Renal pelvis (tissue), 4 donors: ENCODE data around the gene ZNF579. TPM values are rescaled to one million over a fixed set of nuclear protein-coding genes. Genes with fewer than 3 reads are reported as not detected.
"Not testable (repeated sequence)": the region's sequence is repeated elsewhere in the genome, so short reads cannot be mapped to it uniquely, and the experiment has no call there.

Experiments
- DNase-seq: peaks from one replicate; pipeline ENCODE4 v3.0.0-alpha.2; 2013
- polyA plus RNA-seq, 3 donors: library from polyadenylated mRNA; unstranded; fragments of 120-200 nt; gene quantifications; one replicate each; pipeline ENCODE4 v1.2.1, GENCODE V29; 2013; ENCODE audit not compliant: insufficient read length in 3 of 3

Gene ZNF579
- polyA plus RNA-seq, 3 donors, result 21.5 to 23.7 (median 22.9) TPM

GRCh38 chr19:55598719-55599467 is 18.2 kb upstream of the ZNF579 start:
- DNase-seq, result peak; percentile 90

- no peak for DNase-seq
Observed at GRCh38 chr19:55598034-55598433, 17.4 kb upstream of the ZNF579 start.

DNA sequence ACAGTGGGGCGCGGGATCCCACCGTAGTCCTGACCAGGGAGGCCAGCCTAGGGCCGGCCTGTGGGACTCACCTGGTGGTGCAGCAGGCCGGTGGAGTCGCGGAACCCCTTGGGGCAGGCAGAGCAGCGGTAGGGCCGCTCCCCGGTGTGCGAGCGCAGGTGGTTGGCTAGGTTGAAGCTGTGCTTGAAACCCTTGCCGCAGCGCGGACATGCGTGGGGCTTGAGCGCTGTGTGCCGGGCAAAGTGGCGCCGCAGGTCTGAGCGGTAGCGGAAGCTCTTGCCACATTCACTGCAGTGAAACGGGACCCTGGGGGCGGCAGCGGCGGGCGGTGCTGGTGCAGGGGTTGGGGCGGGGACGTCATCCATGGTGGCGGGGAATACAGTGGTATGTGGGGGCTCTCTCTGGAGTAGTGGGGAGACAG is 16.9 kb upstream of the ZNF579 start:
- DNase-seq, result no peak

GRCh38 chr19:55596304-55596703 is 15.7 kb upstream of the ZNF579 start:
- no peak for DNase-seq

- no peak for DNase-seq
Observed at GRCh38 chr19:55594996-55595545, 14.4 kb upstream of the ZNF579 start.

GRCh38 chr19:55593096-55593772 is 12.6 kb upstream of the ZNF579 start:
- DNase-seq, result no peak

DNA sequence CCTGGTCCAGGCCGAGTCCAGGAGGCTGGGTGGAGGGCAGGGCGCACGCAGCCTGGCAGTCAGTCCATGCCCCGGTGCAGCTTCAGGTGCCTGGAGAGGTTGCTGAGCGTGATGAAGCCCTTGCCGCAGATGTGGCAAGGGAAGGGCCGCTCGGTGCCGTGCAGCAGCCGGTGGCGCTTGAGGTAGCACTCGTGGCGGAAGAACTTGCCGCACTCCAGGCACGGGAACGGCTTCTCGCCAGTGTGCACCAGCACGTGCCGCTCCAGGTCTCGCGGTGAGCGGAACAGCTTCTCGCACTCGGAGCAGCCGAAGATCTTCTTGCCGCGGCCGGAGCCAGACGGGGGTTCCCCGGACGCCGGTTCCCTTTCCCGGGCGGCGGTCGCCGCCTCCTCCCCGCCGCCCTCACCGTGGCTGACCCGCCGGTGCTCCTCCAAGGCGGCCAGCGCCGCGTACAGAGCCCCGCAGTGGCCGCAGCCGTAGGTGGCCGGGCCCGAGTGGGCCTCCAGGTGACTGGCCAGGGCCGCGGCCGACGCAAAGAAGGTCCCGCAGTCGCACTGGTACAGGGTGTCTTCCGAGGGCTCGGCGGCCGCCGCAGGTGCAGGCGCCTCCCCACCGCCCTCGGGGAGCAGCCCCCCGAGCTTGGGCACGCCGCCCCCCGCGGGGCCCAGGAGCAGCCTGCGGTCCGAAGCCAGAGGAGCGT is 11.9 kb upstream of the ZNF579 start:
- DNase-seq, result no peak

DNA sequence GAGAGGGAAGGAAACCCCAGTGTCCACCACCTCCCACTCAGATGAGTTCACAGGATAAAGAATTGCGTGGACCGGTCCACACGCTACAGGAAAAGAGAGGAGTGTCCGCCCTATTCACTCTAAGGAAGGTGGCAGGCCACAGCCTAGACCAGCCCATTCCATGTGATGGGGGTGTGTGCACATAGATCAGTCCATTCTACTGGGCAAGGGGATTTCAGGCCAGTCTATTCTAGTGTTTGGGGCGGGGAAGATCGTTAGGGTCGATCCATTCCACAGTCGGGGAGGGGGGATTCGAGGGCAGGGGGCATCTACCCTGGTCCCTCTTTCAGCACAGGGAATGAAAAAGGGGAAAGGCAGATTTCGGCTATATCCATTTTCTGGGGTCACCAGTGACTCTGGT is 10.9 kb upstream of the ZNF579 start:
- no peak for DNase-seq

- DNase-seq, result no peak
Observed at GRCh38 chr19:55590617-55591016, 10.0 kb upstream of the ZNF579 start.

DNA sequence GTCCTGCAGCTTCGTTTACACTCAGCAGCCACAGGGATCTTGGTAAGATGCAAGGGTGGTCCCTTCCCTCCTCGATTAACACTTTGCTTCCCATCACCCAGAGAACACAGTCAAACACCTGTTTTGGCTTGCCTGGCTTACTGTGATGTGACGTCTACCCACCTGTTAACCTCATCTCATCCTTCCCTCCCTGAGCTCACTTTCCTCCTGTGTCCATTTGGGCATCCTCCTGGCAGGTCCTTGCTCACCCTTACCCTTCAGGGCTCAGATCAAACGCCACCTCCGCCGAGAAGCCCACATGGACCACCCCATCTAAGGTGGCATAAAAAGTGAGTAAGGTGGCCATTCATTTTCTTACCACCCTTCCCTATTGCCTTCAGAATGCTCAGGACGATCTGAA is 9.5 kb upstream of the ZNF579 start:
- no peak for DNase-seq

DNA sequence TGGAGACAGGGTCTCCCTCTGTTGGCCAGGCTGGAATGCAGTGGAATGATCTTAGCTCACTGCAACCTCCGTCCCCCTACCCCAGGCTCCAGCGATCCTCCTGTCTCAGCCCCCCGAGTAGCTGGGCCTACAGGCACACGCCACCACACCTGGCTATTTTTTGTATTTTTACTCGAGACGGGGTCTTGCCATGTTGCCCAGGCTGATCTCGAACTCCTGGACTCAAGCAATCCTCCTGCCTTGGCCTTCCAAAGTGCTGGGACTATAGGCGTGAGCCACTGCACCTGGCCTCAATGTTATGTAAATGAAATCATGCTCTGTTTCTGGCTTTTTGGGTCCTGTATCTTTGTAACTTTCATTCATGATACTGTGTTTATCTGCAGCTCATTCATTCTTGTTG is 8.1 kb upstream of the ZNF579 start:
- DNase-seq, result no peak

DNA sequence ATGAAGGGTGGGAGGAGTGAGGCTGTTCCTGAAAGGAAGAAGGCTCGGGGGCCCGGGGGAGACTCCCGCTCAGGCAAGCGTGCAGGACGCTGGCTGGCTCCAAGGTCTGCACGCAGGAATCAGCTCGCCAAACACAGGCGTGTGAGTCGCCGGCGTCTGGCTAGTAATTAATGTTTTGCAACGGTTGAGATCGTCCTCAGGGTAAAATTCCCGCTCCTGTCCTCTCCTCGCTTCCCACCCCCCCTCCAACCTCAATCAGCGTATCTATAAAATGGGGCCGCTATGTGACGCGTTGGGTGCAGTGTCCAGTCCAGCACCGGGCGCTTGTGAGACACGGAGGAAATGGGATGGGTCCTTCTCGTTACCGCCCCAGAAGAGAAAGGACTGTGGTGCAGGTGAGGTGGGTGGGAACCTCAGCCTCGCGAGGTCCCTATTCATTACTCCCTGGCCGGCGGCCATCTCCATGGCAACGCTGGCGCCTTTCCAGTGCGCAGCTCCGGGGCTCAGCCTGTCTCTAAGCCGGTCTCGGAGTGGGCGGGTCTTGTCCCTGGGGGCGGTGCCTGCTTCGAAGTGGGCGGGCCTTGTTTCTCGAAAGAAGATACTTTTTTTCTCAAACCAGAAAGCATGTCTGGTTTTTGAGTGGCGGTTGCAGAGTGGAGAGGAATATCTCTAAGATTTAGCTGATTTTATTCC is 6.5 kb upstream of the ZNF579 start:
- peak; percentile 96 for DNase-seq

- peak; percentile 90 for DNase-seq
Observed at GRCh38 chr19:55585658-55586339, 5.2 kb upstream of the ZNF579 start.

- no peak for DNase-seq
Observed at GRCh38 chr19:55584871-55585270, 4.2 kb upstream of the ZNF579 start.

GRCh38 chr19:55583897-55584296 is 3.2 kb upstream of the ZNF579 start:
- not testable (repeated sequence) for DNase-seq

DNA sequence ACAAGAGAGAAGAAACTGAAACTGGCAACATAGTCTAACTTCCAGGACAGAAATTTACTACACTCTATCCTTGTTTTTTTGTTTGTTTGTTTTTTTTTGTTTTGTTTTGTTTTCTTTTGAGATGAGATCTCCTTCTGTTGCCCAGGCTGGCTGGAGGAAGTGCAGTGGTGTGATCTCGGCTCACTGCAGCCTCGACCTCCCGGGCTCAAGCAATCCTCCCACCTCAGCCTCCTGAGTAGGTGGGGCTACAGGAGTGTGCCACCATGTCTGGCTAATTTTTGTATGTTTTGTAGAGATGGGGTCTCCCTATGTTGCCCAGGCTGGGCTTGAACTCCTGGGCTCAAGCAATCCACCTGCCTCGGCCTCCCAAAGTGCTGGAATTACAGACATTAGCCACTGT is 1.6 kb upstream of the ZNF579 start:
- DNase-seq, result not testable (repeated sequence)

- DNase-seq, result peak; percentile 73
Observed at GRCh38 chr19:55581823-55582223, 1.2 kb upstream of the ZNF579 start.

- no peak for DNase-seq
Observed at GRCh38 chr19:55581145-55581822, 636 bp upstream of the ZNF579 start.

GRCh38 chr19:55579766-55580621 is 654 bp downstream of the ZNF579 start:
- peak; percentile 52 for DNase-seq
